ENCODE data around the gene KCNT1. TPM values are rescaled to one million over a fixed set of nuclear protein-coding genes. Genes with fewer than 3 reads are reported as not detected.

KCNT1 gene
- total RNA-seq, 2 experiments from 2014 or later, result 0.11 to 0.22 TPM

DNA sequence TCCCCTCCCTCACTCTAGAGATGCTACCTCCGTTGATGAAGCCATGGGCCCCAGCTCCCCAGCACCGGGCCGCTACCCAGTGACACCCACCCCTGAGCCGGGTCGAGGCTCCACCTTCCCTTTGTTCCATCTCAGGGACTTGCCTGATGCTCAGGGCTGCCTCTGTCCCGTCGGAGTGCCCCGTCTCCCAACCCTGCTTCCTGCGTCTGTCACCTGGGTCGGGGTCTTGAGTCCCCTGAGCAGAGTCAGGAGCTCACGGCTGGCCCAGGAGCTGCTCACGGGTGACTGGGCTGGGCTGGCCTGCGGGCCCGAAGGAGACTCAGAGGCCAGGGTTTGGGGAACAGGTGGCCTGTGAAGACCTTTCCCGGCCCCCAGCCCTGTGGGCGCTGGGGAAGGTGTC, 85.3 kb downstream of the KCNT1 start:
- Histone ChIP-seq H3K4me1 (ENCODE audit: insufficient read depth, low read length) (no peaks in the 10 kb centered on the region), H3K4me3 (ENCODE audit: low read length) (no peak overlapping the region), H3K27ac (ENCODE audit: low read depth in 1 of 2, low read length in 2 of 2) (no peak overlapping the region), H3K27me3 (ENCODE audit: control insufficient read depth in 1 of 2, insufficient read depth in 2 of 2, low read length in 2 of 2) (no peaks in the 10 kb centered on the region), H3K36me3 (ENCODE audit: insufficient read depth, low read length) (no peaks in the 10 kb centered on the region), H3K9me3 (ENCODE audit: control insufficient read depth in 1 of 2, insufficient read depth in 1 of 2, low read length in 2 of 2) (no peaks in the 10 kb centered on the region)
- H3K27me3 Mint-ChIP-seq, result no peaks in the 10 kb centered on the region
- no peaks in the 10 kb centered on the region for H3K9me3 Mint-ChIP-seq
- no peak overlapping the region for H3K27ac Mint-ChIP-seq
- ChIA-PET POLR2A (interaction anchor here (0.8 kb wide), 1 partner anchor 10 kb away, joined by 3 read pairs; no protein-coding TSS in a partner anchor), CTCF (no interaction called here)
- H3K4me1 Mint-ChIP-seq (ENCODE audit: low read depth), result no peaks in the 10 kb centered on the region
- no peak for ATAC-seq (ENCODE audit: poor library complexity)
- intact Hi-C loops (cut with DNase I, micrococcal nuclease), result no loop called here
- no peak overlapping the region for H3K4me3 Mint-ChIP-seq
- H3K36me3 Mint-ChIP-seq (ENCODE audit: low read depth), result no peaks in the 10 kb centered on the region
- TF ChIP-seq, protein P1, sequence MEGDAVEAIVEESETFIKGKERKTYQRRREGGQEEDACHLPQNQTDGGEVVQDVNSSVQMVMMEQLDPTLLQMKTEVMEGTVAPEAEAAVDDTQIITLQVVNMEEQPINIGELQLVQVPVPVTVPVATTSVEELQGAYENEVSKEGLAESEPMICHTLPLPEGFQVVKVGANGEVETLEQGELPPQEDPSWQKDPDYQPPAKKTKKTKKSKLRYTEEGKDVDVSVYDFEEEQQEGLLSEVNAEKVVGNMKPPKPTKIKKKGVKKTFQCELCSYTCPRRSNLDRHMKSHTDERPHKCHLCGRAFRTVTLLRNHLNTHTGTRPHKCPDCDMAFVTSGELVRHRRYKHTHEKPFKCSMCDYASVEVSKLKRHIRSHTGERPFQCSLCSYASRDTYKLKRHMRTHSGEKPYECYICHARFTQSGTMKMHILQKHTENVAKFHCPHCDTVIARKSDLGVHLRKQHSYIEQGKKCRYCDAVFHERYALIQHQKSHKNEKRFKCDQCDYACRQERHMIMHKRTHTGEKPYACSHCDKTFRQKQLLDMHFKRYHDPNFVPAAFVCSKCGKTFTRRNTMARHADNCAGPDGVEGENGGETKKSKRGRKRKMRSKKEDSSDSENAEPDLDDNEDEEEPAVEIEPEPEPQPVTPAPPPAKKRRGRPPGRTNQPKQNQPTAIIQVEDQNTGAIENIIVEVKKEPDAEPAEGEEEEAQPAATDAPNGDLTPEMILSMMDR (IDR thresholded peaks at IDR 0.05), result no peak
- no peak for DNase-seq

DNA sequence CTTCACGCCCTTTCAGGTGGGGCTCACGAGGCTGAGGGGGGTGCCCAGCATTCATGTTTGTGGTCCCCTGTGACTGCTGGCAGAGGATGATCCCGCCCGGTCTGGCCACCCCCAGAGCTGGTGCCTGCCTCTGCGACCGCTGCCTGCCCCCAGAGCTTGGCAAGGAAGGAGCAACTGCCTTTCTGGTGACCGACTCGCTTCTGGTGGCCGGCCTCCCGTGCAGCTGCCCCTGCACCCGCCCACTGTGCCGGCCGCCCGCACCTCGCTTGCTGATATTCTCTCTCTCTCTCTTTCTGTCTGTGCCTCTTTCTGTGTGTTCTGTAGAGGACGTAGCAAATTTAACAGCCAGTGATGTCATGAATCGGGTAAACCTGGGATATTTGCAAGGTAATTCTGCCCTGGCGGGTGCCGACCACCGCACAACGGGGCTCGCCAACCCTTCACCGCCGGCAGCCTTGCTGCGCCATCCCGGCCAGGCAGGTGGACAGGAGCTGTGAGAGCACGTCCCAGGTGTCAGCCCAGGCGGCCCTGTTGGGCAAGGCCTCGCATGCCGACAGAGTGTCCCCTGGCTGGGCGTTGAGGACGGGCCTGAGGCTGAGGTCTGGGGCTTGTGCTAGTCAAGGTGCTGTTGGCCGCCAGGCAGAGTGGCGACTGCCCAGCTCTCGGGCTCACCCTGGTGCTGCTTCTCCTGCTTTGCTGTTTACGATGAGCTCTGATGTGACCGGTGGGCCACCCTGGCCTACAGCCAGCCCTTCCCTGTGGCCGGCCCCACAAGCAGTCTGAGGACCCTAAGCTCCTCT, 86.0 kb downstream of the KCNT1 start:
- Mint-ChIP-seq H3K27ac (no peak overlapping the region), H3K4me1 (ENCODE audit: low read depth) (no peaks in the 10 kb centered on the region), H3K4me3 (no peak overlapping the region), H3K36me3 (ENCODE audit: low read depth) (no peaks in the 10 kb centered on the region), H3K27me3 (no peaks in the 10 kb centered on the region), H3K9me3 (no peaks in the 10 kb centered on the region)
- Histone ChIP-seq H3K4me3 (ENCODE audit: low read length) (no peak overlapping the region), H3K27me3 (ENCODE audit: control insufficient read depth in 1 of 2, insufficient read depth in 2 of 2, low read length in 2 of 2) (no peaks in the 10 kb centered on the region), H3K4me1 (ENCODE audit: insufficient read depth, low read length) (no peaks in the 10 kb centered on the region), H3K9me3 (ENCODE audit: control insufficient read depth in 1 of 2, insufficient read depth in 1 of 2, low read length in 2 of 2) (no peaks in the 10 kb centered on the region), H3K27ac (ENCODE audit: low read depth in 1 of 2, low read length in 2 of 2) (no peak overlapping the region), H3K36me3 (ENCODE audit: insufficient read depth, low read length) (no peaks in the 10 kb centered on the region)
- TF ChIP-seq, protein P1 (IDR thresholded peaks at IDR 0.05), result no peak
- CTCF ChIA-PET, result no interaction called here
- no peak for ATAC-seq (ENCODE audit: poor library complexity)
- DNase-seq, result no peak
- POLR2A ChIA-PET, result interaction anchor here (0.8 kb wide), 1 partner anchor 10 kb away, joined by 3 read pairs; no protein-coding TSS in a partner anchor
- intact Hi-C loops (cut with DNase I, micrococcal nuclease), result no loop called here

DNA sequence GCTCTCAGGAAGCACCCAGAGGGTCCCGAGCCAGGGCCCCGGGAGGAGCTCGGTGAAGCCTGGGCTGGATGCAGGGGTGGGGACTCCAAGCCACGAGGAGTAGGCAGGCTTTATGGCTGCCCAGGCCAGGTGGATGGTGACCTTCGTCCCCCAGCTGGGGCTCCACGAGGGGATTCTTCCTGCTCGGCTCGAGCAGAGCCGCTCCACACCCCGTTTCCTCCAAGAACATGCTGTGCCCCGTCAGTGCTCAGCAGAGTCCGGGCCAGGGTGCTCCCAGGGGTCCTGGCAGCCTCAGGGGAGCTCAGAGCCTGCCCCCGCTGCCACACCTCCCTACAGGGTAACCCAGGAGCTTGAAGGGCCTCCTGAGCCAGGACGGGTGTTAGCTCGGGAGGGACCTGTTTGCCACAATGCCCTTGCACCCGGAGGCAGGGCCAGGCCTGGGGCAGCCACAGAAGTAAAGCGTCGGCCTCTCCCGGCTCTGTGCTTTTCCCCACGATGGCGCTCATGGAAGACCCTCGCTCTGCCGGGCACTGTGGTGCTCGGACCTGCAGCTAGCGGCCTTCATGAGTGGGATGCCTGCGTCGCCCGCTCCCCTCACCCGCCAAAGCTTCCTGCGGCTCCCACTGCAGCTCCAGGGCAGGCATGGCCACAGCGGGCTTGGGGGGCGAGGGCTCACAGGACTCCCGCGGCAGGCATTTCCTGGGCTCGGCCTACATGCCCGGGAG, 86.8 kb downstream of the KCNT1 start:
- no peak overlapping the region for H3K27ac Mint-ChIP-seq
- Histone ChIP-seq H3K27me3 (ENCODE audit: control insufficient read depth in 1 of 2, insufficient read depth in 2 of 2, low read length in 2 of 2) (no peaks in the 10 kb centered on the region), H3K36me3 (ENCODE audit: insufficient read depth, low read length) (no peaks in the 10 kb centered on the region), H3K4me1 (ENCODE audit: insufficient read depth, low read length) (no peaks in the 10 kb centered on the region), H3K4me3 (ENCODE audit: low read length) (no peak overlapping the region), H3K27ac (ENCODE audit: low read depth in 1 of 2, low read length in 2 of 2) (no peak overlapping the region), H3K9me3 (ENCODE audit: control insufficient read depth in 1 of 2, insufficient read depth in 1 of 2, low read length in 2 of 2) (no peaks in the 10 kb centered on the region)
- H3K9me3 Mint-ChIP-seq, result no peaks in the 10 kb centered on the region
- POLR2A ChIA-PET, result no interaction called here
- ATAC-seq (ENCODE audit: poor library complexity) (no peak), DNase-seq (no peak)
- H3K4me3 Mint-ChIP-seq, result no peak overlapping the region
- H3K36me3 Mint-ChIP-seq (ENCODE audit: low read depth), result no peaks in the 10 kb centered on the region
- H3K4me1 Mint-ChIP-seq (ENCODE audit: low read depth), result no peaks in the 10 kb centered on the region
- TF ChIP-seq, protein P1 (IDR thresholded peaks at IDR 0.05), result no peak
- intact Hi-C loops (cut with DNase I, micrococcal nuclease), result no loop called here
- no peaks in the 10 kb centered on the region for H3K27me3 Mint-ChIP-seq
- CTCF ChIA-PET, result no interaction called here

Measured in CD4-positive, alpha-beta T cell (primary cell).